Activated naive CD4-positive, alpha-beta T cell treated with anti-CD3 and anti-CD28 coated beads, Interleukin-2, amount 50 U/mL, for 24 hours (primary cell): Measurements from ENCODE around the gene RTN4R.

Experiments
- H3K27ac Mint-ChIP-seq: one replicate; pipeline ENCODE4 v1.8.0; 2021; ENCODE audit warnings: mild to moderate bottlenecking, mixed read lengths
- H3K27me3 Mint-ChIP-seq: one replicate; pipeline ENCODE4 v1.8.0; 2021; ENCODE audit warnings: mixed read lengths
- H3K36me3 Mint-ChIP-seq: one replicate; pipeline ENCODE4 v1.8.0; 2021; ENCODE audit warnings: mixed read lengths
- H3K4me1 Mint-ChIP-seq: one replicate; pipeline ENCODE4 v1.8.0; 2021; ENCODE audit warnings: mixed read lengths
- H3K4me3 Mint-ChIP-seq: one replicate; pipeline ENCODE4 v1.8.0; 2021; ENCODE audit warnings: mild to moderate bottlenecking, mixed read lengths
- H3K9me3 Mint-ChIP-seq: one replicate; pipeline ENCODE4 v1.8.0; 2021; ENCODE audit warnings: mixed read lengths

RTN4R gene

GRCh38 chr22:20206709-20207215 is 61.4 kb downstream of the RTN4R start:
- H3K27ac Mint-ChIP-seq = peak overlapping the region; percentile 93
- H3K27me3 Mint-ChIP-seq = no peaks in the 10 kb centered on the region
- no peaks in the 10 kb centered on the region for H3K9me3 Mint-ChIP-seq
- peaks cover 25% of the 10 kb centered on the region for H3K4me1 Mint-ChIP-seq
- H3K36me3 Mint-ChIP-seq = no peaks in the 10 kb centered on the region
- peak overlapping the region; percentile 95 for H3K4me3 Mint-ChIP-seq

DNA sequence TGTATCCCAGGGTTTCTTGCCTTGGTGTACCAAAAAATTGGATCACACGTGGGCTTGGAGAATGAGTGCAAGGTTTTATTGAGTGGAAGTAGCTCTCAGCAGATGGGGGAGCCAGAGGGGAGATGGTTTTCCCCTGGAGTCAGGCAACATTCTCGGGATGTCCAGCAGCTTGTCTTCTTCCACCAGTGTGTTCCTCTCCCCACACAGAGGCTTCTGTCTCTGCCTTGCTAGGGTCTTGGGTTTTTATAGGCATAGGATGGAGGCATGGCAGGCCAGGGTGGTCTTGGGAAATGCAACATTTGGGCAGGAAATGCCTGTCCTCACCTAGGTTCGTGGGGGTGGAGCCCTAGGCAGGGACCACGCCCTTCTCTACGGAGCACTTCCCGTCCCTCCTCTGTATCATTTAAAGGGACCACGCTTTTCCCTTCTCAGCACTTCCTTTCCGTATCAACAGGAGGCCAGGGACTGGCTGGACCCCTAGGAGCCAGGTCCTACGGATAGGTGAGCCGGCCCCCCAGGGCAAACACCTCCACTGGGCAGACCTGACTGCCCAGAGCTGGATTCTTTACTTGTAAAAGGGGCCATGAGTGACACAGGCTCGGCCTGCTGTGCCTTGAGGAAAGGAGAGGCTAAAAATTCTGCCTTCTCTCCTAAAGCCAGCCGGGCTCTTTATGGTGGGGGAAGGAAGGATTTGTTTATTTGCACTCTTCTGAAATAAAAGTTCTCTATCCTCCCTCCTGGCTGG is 62.0 kb downstream of the RTN4R start:
- peak overlapping the region; percentile 93 for H3K27ac Mint-ChIP-seq

GRCh38 chr22:20205464-20205963 is 62.6 kb downstream of the RTN4R start:
- no peaks in the 10 kb centered on the region for H3K36me3 Mint-ChIP-seq
- peak overlapping the region; percentile 93 for H3K27ac Mint-ChIP-seq
- H3K9me3 Mint-ChIP-seq = no peaks in the 10 kb centered on the region
- H3K27me3 Mint-ChIP-seq = no peaks in the 10 kb centered on the region
- H3K4me1 Mint-ChIP-seq = peaks cover 25% of the 10 kb centered on the region
- peak overlapping the region; percentile 95 for H3K4me3 Mint-ChIP-seq

More for the DNA sequence above, 62.0 kb downstream of the RTN4R start:
- Mint-ChIP-seq H3K36me3 (no peaks in the 10 kb centered on the region), H3K9me3 (no peaks in the 10 kb centered on the region), H3K27me3 (no peaks in the 10 kb centered on the region), H3K4me1 (peaks cover 25% of the 10 kb centered on the region), H3K4me3 (peak overlapping the region; percentile 95)

DNA sequence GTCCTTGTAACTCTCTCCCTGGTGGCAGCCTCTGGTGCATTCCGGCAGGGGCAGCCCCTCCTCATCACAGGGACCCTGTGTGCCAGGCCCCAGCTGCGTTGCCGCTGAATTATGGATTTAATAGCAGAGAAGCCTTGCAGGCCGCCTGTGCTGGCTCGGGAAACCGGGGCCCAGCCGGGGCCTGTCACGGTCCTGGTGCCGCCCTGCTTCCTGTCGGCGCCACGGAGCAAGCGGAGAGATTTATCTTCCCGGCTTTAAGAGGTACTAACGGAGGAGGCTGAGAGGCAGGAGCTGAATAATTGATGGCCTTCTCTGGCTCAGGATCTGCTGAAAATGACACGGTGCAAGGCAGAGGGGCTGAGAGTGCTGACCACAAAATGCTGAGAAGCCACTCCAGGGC is 63.3 kb downstream of the RTN4R start:
- H3K4me3 Mint-ChIP-seq = no peak overlapping the region
- no peak overlapping the region for H3K27ac Mint-ChIP-seq

DNA sequence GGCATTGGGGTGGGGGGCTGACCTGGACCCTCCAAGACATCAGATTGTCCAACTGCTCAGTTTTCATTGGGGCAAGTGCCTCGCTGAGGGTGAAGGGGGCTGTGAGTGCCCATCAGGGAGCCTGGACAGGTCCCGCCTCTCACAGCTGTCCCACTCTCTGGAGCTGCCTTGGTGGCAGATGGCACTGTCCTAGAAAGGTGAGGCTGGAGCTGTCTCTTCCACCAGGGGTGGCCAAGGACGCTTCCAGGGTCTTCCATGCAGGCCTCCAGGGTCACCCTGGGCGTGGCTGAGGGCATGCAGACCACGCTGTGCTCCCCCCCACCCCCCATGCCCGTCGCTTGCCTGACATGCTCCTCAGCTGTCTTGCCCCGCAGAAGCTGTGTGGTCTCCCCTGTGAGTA is 63.8 kb downstream of the RTN4R start:
- no peak overlapping the region for H3K27ac Mint-ChIP-seq
- H3K4me1 Mint-ChIP-seq = peaks cover 25% of the 10 kb centered on the region

More for the DNA sequence above, 63.3 kb downstream of the RTN4R start:
- Mint-ChIP-seq H3K27me3 (no peaks in the 10 kb centered on the region), H3K4me1 (peaks cover 25% of the 10 kb centered on the region), H3K9me3 (no peaks in the 10 kb centered on the region), H3K36me3 (no peaks in the 10 kb centered on the region)

DNA sequence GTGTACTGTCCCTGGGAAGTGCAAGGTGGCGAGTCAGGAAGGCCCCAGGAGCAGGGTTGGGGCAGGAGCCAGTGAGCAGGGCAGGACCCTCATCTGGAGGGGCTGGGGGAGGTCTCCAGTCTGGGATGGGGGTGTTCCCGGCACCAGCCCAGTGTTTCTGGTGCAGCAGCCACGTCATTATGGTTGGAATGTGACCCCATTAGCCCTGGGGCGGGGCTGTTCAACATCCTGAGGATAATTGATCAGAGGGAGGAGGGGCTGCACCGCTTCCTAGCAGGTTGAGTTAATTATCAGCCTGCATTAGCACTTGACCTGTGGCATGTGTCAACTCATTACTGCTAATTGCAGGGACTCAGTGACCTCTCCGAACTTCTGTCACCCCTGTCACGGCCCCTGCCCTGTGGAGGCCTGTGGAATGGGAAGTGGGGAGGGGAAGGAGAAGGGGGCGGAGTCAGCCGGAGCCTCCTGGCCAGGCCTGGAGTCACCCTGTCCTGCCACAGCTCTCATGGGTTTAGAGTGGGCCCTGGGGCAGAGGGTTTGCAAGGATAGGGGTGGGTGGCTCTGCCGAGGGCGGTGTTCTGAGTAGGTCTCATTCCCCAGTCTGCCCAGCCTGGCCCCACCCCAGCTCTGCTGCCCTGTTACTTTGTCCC is 64.4 kb downstream of the RTN4R start:
- Mint-ChIP-seq H3K4me3 (no peak overlapping the region), H3K4me1 (peaks cover 25% of the 10 kb centered on the region), H3K27ac (no peak overlapping the region), H3K36me3 (no peaks in the 10 kb centered on the region), H3K9me3 (no peaks in the 10 kb centered on the region), H3K27me3 (no peaks in the 10 kb centered on the region)

More for the DNA sequence above, 63.8 kb downstream of the RTN4R start:
- Mint-ChIP-seq H3K4me3 (no peak overlapping the region), H3K9me3 (no peaks in the 10 kb centered on the region), H3K36me3 (no peaks in the 10 kb centered on the region), H3K27me3 (no peaks in the 10 kb centered on the region)

DNA sequence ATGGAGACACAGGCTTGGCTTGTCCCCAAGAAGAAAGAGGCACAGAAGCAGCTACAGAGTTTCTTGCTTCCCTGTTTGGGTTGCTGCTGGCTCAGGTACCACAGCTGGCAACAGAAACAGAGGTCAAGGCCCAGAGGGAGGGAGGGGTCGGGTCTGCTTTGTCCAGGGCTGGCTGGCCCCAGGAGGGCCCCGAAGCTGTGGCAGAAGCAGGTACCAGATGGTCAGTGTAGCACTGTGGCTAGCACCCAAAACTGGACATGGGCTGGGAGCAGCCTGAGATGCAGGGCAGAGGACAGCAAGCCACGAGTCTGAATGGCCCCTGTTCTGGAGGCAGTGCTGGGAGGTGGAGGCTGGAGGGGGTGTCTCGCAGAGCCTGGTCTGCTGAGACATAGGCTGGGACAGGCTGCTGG is 65.0 kb downstream of the RTN4R start:
- H3K9me3 Mint-ChIP-seq = no peaks in the 10 kb centered on the region
- H3K36me3 Mint-ChIP-seq = no peaks in the 10 kb centered on the region
- no peak overlapping the region for H3K27ac Mint-ChIP-seq
- H3K27me3 Mint-ChIP-seq = no peaks in the 10 kb centered on the region
- no peak overlapping the region for H3K4me3 Mint-ChIP-seq
- H3K4me1 Mint-ChIP-seq = peaks cover 23% of the 10 kb centered on the region

- H3K36me3 Mint-ChIP-seq = no peaks in the 10 kb centered on the region
- no peak overlapping the region for H3K4me3 Mint-ChIP-seq
- no peaks in the 10 kb centered on the region for H3K9me3 Mint-ChIP-seq
- no peak overlapping the region for H3K27ac Mint-ChIP-seq
- H3K27me3 Mint-ChIP-seq = no peaks in the 10 kb centered on the region
- peaks cover 11% of the 10 kb centered on the region for H3K4me1 Mint-ChIP-seq
Measured at GRCh38 chr22:20201837-20202392, 66.2 kb downstream of the RTN4R start.

GRCh38 chr22:20199906-20200305 is 68.2 kb downstream of the RTN4R start:
- Mint-ChIP-seq H3K9me3 (no peaks in the 10 kb centered on the region), H3K36me3 (no peaks in the 10 kb centered on the region), H3K4me3 (no peak overlapping the region), H3K4me1 (no peaks in the 10 kb centered on the region), H3K27me3 (no peaks in the 10 kb centered on the region), H3K27ac (no peak overlapping the region)

GRCh38 chr22:20199413-20199842 is 68.7 kb downstream of the RTN4R start:
- Mint-ChIP-seq H3K36me3 (no peaks in the 10 kb centered on the region), H3K4me3 (no peak overlapping the region), H3K4me1 (no peaks in the 10 kb centered on the region), H3K27me3 (no peaks in the 10 kb centered on the region), H3K27ac (no peak overlapping the region), H3K9me3 (no peaks in the 10 kb centered on the region)

DNA sequence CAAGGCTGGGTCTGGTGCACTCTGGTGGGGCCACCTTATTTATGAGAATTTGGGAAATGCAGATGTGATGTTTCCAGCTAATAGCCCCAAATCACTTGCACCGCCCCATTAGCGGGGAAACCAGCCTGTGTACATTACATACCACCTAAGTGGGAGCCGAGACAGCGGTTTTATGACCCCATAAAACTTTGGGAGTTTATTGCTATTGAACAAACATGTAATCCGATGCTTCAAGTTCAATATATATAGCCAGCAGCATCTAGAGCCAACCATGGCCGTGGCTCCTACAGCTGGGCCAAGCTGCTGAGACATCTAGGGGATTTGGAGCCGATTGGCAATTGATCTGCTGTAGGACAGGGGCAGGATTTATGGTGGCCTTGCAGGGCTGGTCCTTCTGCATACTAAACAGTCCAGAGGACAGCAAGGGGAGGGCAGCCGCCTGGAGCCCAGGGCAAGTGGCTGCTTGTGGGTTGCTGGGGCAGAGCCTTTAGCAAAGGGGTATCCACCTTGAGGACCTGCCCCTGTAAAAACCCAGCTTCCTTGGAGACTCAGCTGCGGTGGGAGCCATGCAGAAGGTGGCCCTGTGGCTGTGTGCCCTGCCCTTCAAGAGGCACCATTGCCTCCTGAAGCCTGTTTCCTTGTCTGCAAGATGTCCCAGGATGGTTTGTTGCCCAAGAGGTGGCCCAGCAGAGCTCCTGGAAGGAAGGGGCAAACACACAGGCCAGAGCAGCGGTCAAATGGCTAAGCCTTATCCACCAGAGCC is 69.4 kb downstream of the RTN4R start:
- no peaks in the 10 kb centered on the region for H3K4me1 Mint-ChIP-seq
- no peaks in the 10 kb centered on the region for H3K36me3 Mint-ChIP-seq
- no peaks in the 10 kb centered on the region for H3K27me3 Mint-ChIP-seq
- no peak overlapping the region for H3K27ac Mint-ChIP-seq
- no peaks in the 10 kb centered on the region for H3K9me3 Mint-ChIP-seq
- no peak overlapping the region for H3K4me3 Mint-ChIP-seq

DNA sequence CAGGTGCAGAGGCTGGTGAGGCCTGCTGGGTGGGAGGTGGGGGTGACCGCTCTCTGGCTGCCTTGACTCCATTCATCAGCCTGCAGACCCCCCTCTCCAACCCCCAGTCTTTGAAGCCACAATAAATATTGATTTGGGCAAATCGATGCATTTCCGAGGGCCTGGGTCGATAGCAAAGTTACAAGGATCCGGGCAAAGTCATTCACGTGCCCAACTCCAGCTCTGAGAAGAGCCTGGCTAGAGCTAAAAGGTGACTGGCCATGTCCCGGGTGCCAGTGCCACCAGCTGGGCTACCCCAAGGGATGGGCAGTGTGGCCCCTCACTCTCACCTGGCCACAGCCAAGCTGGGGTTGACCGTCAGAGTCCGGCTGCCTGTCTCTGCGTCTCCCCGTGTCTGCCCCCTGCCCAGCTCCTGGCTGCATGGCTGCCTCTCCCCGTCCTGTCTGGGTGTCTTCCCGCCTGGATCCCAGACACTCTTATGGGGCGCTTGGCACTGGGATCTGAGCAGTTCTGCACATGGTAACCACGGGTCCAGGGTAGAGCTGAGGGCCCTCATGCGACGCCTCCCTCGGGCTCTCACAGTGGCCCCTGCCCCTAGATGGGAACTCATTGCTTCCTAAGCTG is 70.6 kb downstream of the RTN4R start:
- H3K27me3 Mint-ChIP-seq = no peaks in the 10 kb centered on the region
- H3K9me3 Mint-ChIP-seq = no peaks in the 10 kb centered on the region
- no peak overlapping the region for H3K27ac Mint-ChIP-seq
- H3K4me1 Mint-ChIP-seq = no peaks in the 10 kb centered on the region
- H3K4me3 Mint-ChIP-seq = no peak overlapping the region
- no peaks in the 10 kb centered on the region for H3K36me3 Mint-ChIP-seq

- Mint-ChIP-seq H3K36me3 (no peaks in the 10 kb centered on the region), H3K27ac (no peak overlapping the region), H3K4me1 (no peaks in the 10 kb centered on the region), H3K9me3 (no peaks in the 10 kb centered on the region), H3K4me3 (no peak overlapping the region), H3K27me3 (no peaks in the 10 kb centered on the region)
Measured at GRCh38 chr22:20196094-20196842, 71.8 kb downstream of the RTN4R start.
